Testis (tissue), 3 donors: Measurements from ENCODE around the gene ANXA9. TPM values are rescaled to one million over a fixed set of nuclear protein-coding genes. Genes with fewer than 3 reads are reported as not detected.
A peak's percentile ranks its signal among the peaks of the same experiment; 100 is the strongest.

ENCODE experiments used
- DNase-seq: peaks from one replicate; pipeline ENCODE4 v3.0.0-alpha.2; 2019
- H3K27ac ChIP-seq, 2 donors: fragments of 200-600 bp; sonication (generic); one replicate each; pipeline ENCODE4 v1.5.1; 2019
- H3K27me3 ChIP-seq: fragments of 200-600 bp; sonication (generic); one replicate; pipeline ENCODE4 v1.5.1; 2019
- H3K36me3 ChIP-seq: fragments of 200-600 bp; sonication (generic); one replicate; pipeline ENCODE4 v1.5.1; 2017; ENCODE audit warnings: low read depth; ENCODE audit errors: missing control alignments
- H3K4me1 ChIP-seq: fragments of 200-600 bp; sonication (generic); one replicate; pipeline ENCODE4 v1.5.1; 2019
- H3K4me3 ChIP-seq, 2 donors: fragments of 200-600 bp; sonication (generic); one replicate each; pipeline ENCODE4 v1.5.1; 2017 to 2019
- H3K9me3 ChIP-seq: fragments of 200-600 bp; sonication (generic); one replicate; pipeline ENCODE4 v1.5.1; 2017
- CTCF ChIP-seq, 3 experiments: fragments of 450-650 bp in 2 of 3; fragments of 200-600 bp in 1 of 3; sonication (generic) in 1 of 3; IDR thresholded peaks; one replicate each; pipeline ENCODE4 v1.5.1; 2016 to 2019; ENCODE audit warnings: antibody characterized with exemption in 3 of 3, mild to moderate bottlenecking in 2 of 3, moderate library complexity in 1 of 3
- POLR2A ChIP-seq: fragments of 450-650 bp; IDR thresholded peaks from one replicate; pipeline ENCODE4 v1.6.1; 2017; ENCODE audit warnings: antibody characterized with exemption, mild to moderate bottlenecking, moderate library complexity
- WGBS, 2 donors: methylation state at CpG; one replicate each; pipeline ENCODE4 v1.1.5; 2018; 5-methylcytosine and 5-hydroxymethylcytosine counted together
- intact Hi-C: fragments of 100-400 bp; cut with DNase I; formaldehyde crosslinking; loops from one replicate; pipeline ENCODE4 v1.15.1; 2023; ENCODE audit warnings: low total_unique reads
- polyA plus RNA-seq: library from polyadenylated mRNA; stranded (reverse); fragments of 350-450 nt; fragmentation: Illumina TruSeq; extraction: RNeasy Lipid Tissue Mini Kit (QIAGEN cat#74804); gene quantifications from one replicate; pipeline ENCODE4 v1.2.3, GENCODE V29; 2014; ENCODE audit warnings: low read depth, low replicate concordance; ENCODE audit not compliant: insufficient read depth
- total RNA-seq, 2 donors: library from RNA; depleted of rRNA; stranded (reverse); fragments of >200 nt; gene quantifications; one replicate each; pipeline ENCODE4 v1.2.3, GENCODE V29; 2016

ANXA9 gene
- total and polyA plus RNA-seq, 3 donors from 2014 or later, result 5.1 to 6.9 (median 5.7) TPM

- H3K9me3 ChIP-seq, result no peaks in the 10 kb centered on the region
- no peaks in the 10 kb centered on the region for H3K36me3 ChIP-seq
- H3K4me1 ChIP-seq, result peaks cover 33% of the 10 kb centered on the region
- H3K27me3 ChIP-seq, result no peaks in the 10 kb centered on the region
- TF ChIP-seq POLR2A (no peak), CTCF (IDR thresholded peaks at IDR 0.05) (peak; percentile 95 to 99 (median 99))
- peak; percentile 96 for DNase-seq
- 21 to 25% methylated on average over 22 of the region's 23 CpGs for WGBS, 2 donors
- intact Hi-C loops, result no loop called here
- no peak overlapping the region for H3K4me3 ChIP-seq
- peak overlapping the region; percentile 75 to 78 for H3K27ac ChIP-seq
These were observed 2.7 kb upstream of the ANXA9 start for GRCh38 chr1:150979092-150980056.

- WGBS, 2 donors, result 82 to 88% methylated on average over 6 of the region's 6 CpGs
These were observed 801 bp upstream of the ANXA9 start for GRCh38 chr1:150981177-150981804.

GRCh38 chr1:150985179-150985825, 3.2 kb downstream of the ANXA9 start:
- intact Hi-C loops, result no loop called here
- Histone ChIP-seq H3K4me3 (no peak overlapping the region), H3K9me3 (no peaks in the 10 kb centered on the region), H3K4me1 (peaks cover 19% of the 10 kb centered on the region), H3K27me3 (no peaks in the 10 kb centered on the region), H3K36me3 (no peaks in the 10 kb centered on the region), H3K27ac (no peak overlapping the region)
- WGBS, 2 donors, result 87 to 94% methylated on average over 2 of the region's 2 CpGs
- TF ChIP-seq CTCF (IDR thresholded peaks at IDR 0.05) (no peak), POLR2A (no peak)
- no peak for DNase-seq

More at GRCh38 chr1:150981177-150981804, 801 bp upstream of the ANXA9 start:
- DNase-seq, result no peak
- H3K36me3 ChIP-seq, result no peaks in the 10 kb centered on the region
- no peak for TF ChIP-seq POLR2A
- TF ChIP-seq CTCF (IDR thresholded peaks at IDR 0.05), result no peak
- H3K4me3 ChIP-seq, result no peak overlapping the region
- intact Hi-C loops, result no loop called here
- no peaks in the 10 kb centered on the region for H3K27me3 ChIP-seq
- peaks cover 33% of the 10 kb centered on the region for H3K4me1 ChIP-seq
- H3K9me3 ChIP-seq, result no peaks in the 10 kb centered on the region
- H3K27ac ChIP-seq, result no peak overlapping the region

GRCh38 chr1:150987924-150988323, 5.8 kb downstream of the ANXA9 start:
- 76 to 86% methylated on average over 7 of the region's 7 CpGs for WGBS, 2 donors

More at GRCh38 chr1:150987924-150988323, 5.8 kb downstream of the ANXA9 start:
- Histone ChIP-seq H3K36me3 (no peaks in the 10 kb centered on the region), H3K27me3 (no peaks in the 10 kb centered on the region), H3K4me1 (no peaks in the 10 kb centered on the region), H3K4me3 (no peak overlapping the region), H3K27ac (no peak overlapping the region), H3K9me3 (no peaks in the 10 kb centered on the region)
- intact Hi-C loops, result no loop called here
- DNase-seq, result no peak
- no peak for TF ChIP-seq POLR2A
- no peak for TF ChIP-seq CTCF (IDR thresholded peaks at IDR 0.05)
